Anterior cingulate cortex (tissue), 58 donors: ENCODE data around the gene MTMR4.

Source experiments
- DNase-seq, 58 donors: peaks; one replicate each; lab custom pipeline; 2025; lab: John Stamatoyannopoulos, UW

The MTMR4 gene

GRCh38 chr17:58513965-58514769 is at the start of gene MTMR4:
TSS of gene MTMR4 (minus strand) at chr17:58514638. CDS start at chr17:58514407, 231 bp downstream.
- DNase-seq: peak in 54 of 58 donors; percentile 23 to 88 (median 68)

DNA sequence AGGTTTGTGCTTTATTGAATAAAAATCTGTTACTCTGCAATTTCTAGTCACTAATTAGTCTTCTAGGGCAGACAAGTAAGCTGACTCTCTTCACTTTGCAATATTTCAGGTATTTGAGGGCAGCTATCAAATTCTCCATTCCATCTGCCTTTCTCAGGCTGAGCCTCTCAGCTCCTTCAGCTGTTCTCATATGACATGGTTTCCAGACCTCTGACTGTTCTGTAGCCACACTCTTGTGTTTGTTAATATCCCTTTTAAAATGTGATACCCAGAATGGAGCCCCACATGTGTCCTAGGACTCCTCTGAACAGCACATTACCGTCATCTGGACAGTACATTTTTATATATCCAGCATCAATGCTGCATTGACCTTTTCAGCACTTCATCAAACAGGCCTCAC is 46.1 kb upstream of the MTMR4 start:
- no peak for DNase-seq

DNA sequence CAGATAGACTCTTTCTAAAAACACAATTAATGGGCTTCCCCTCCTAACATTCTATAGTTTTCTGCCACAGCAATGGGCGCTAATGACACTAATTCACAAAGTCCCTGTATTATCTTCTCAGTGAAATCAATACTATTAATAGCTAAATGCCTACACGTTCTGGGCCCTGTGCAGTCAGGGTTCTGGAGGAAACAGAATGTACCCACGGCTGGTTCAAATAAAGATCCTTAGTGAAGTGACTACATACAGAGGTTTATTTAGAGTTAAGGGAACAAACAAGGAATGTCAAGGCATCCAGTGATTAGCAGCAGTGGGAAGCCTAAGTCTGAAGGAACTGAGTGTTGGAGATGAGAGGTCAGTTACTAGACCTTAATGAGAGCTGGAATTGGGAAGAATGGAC is 43.5 kb upstream of the MTMR4 start:
- no peak for DNase-seq

DNA sequence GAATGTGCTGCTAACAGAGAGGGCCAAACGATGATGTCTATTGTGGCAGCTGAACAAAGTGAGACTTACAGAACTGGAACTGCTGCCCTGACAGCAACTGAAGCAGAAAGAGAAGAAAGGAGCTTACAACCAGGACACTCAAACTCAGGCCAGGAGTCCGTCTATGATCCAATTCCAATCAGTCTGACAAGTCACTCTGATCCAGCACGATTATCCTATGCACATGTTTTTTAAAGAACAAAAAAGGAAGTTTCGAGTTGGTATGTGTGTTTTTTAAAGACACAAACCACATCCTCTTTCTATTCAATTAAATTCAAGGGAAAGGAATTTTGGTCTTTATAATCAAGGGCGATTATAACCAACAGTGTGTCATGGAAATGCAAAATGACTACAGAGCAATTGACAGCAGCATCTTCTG is 42.4 kb upstream of the MTMR4 start:
- peak in 15 of 58 donors; percentile 4 to 56 (median 18) for DNase-seq

- peak in 21 of 58 donors; percentile 9 to 77 (median 30) for DNase-seq
These were observed 40.7 kb upstream of the MTMR4 start for GRCh38 chr17:58555109-58555508.

DNA sequence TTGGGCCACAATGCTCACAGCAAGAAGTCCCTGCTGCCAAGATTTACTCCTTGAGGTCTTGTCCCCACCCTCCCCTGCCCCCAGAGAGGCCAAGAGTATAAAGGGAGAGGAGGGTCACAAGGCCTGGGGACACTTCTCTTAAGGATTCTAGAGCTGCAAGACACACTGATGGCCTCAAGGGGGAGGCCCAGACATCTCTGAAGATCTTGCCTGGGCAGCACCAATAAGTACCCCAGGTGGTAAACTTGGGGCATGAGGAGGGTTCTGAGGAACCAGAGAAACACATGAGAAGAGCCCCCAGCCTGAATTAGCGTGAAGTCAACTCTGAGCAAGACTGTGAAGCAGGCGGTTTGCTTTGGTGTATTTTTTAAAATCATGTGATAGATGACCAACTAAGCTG is 26.8 kb upstream of the MTMR4 start:
- peak in 1 of 58 donors; percentile 13 for DNase-seq

DNA sequence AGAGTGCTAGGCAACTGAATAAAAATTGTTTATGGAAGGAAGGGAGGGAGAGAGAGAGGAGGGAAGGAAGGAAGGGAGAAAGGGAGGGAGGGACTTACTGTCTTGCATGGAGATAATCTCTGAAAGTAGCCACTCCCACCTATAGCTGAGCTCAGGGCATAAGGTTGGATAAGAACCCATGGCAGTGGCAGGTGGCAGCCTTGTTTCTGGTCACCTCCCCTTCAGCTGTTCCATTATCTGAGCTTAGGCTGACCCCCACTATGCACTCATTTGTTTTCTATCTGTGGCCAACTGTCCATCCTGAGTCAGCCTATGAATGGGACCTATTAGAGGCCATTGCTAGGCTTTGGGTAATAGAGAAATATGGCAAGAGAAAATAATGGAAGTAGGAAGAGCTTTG is 25.3 kb upstream of the MTMR4 start:
- no peak for DNase-seq

DNA sequence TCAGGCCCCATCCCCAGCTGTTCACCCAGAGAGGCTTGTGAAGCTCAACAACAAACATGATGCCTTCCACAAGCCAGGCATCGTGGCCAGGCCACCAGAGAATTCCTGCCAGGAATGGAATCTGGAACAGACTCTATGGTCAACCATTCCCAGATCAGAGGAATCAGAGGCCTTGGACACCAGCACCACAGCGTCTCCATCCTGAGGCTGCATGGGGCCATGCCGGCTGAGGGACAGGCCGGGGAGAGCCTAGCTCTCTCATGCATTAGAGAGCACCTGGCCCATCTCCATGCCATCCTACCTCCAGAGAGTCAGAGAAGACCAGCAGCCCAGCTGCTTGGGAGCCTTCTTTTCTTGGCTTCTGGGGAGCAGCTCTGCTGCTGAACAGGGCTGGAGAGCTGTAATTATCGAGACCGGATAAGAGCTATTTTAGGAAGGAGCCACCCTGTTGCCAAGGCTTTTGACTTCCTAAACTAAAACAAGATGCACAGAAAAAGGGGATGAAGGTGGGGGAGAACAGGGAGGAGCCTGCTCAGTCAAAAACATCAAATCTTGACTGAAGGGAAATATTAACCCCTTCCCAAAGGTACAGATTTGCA is 24.5 kb upstream of the MTMR4 start:
- no peak for DNase-seq

DNA sequence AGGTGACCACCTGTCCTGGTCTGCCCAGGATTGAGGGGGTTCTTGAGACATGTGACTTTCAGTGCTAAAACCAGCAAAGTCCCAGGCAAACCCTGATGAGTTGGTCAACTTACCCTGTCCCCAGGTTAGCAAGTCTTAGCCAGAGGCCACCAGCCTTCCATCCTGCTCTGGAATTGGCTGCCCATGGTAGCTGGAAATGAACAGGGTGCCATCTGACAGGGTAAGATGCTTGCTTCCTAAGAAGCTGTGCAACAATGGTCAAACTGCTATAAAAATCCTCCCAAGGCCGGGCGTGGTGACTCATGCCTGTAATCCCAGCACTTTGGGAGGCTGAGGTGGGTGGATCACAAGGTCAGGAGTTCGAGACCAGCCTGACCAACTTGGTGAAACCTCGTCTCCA is 22.8 kb upstream of the MTMR4 start:
- DNase-seq: no peak

GRCh38 chr17:58536542-58536941 is 22.1 kb upstream of the MTMR4 start:
- no peak for DNase-seq

GRCh38 chr17:58535431-58535830 is 21.0 kb upstream of the MTMR4 start:
- DNase-seq: no peak

GRCh38 chr17:58534901-58535421 is 20.5 kb upstream of the MTMR4 start:
- DNase-seq: no peak

DNA sequence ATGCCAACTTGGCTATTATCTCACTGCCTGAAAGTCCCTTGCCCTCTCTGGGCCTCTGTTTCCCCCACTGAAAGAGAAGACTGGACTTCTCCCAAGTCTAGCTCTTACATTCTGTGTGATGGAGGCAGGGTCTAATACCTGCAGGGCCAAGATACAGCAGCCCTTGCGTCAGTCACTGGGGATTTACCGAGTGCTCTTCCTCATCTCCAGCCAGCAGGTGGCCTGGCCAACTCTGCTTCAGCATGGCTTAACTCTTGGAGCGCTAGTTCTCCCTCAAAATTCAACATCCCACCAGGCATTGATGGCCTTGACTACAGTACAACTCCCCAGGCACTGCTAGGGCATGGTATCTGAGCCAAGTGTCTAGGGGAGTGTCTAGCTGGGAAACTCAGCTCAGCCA is 19.9 kb upstream of the MTMR4 start:
- DNase-seq: no peak

DNA sequence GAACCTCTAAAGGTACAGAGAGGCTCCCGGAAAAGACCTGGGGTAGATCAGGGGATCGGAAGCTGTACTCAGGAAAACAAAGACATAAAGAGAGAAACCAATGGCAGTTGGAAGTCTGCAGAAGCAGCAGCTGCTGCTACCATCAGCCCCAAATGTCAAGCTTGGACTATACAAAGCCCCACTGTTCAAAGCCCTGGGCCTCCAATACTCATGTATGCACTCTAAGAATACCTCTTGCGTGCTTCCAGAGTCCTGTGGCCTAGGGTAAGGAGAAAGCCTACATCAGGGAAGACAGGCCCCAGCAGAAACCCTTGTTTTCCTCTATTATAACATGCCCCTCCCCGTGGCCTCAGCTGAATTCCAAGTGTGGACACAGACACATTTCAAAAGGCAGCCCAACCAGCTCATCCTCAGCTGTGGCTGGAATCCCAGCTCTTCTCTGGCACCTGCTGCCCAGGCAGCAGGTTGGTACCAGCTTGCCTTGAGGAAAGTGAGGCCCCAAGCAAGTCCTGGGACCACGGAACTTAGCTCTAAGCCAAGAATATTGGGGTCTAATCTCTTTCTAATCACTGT is 19.3 kb upstream of the MTMR4 start:
- peak in 17 of 58 donors; percentile 19 to 64 (median 34) for DNase-seq

- peak in 3 of 58 donors; percentile 14 to 50 (median 39) for DNase-seq
These were observed 18.1 kb upstream of the MTMR4 start for GRCh38 chr17:58532555-58532951.

- peak in 51 of 58 donors; percentile 26 to 84 (median 65) for DNase-seq
These were observed 17.5 kb upstream of the MTMR4 start for GRCh38 chr17:58531661-58532554.

GRCh38 chr17:58531122-58531521 is 16.7 kb upstream of the MTMR4 start:
- peak in 17 of 58 donors; percentile 21 to 65 (median 47) for DNase-seq

DNA sequence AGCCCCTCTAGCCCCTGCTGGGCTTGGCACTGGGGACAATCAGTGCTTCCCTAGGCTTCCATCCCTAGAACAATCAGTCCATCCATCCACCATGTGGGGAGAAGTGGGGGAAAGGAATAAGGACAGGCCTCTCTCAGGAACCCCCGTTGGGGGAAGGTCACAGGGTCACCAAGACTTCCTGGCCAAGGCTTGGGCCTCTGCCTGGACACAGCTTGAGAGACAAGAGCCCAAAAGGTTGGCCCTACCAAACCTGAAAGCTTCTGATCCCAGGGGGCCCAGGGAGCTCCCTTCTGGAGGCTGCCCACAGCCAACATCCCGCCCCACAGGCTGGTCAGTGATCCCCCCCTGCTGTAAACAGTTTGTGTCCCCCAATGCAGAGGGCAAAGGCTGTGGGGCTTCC is 16.2 kb upstream of the MTMR4 start:
- DNase-seq: peak in 11 of 58 donors; percentile 18 to 65 (median 39)

DNA sequence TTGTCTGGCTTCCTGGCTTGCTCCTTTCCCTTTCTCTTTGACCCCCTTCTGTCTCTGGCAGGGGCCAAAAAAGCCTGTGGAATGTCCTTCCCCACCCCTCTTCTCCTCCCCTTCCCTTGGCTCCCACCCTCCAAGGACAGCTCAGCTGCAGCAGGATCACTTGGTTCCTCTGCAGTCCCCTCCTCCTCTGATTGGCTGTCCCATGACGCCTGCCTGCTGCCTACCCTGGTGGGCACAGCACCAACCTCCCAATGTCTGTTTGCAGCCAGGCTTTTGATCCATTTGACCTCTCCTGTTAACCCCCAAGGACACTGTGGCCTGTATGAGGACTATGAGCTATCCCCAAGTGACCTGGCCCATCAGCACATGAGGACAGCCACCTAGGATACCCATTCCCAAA is 14.8 kb upstream of the MTMR4 start:
- DNase-seq: peak in 47 of 58 donors; percentile 17 to 85 (median 60)

- DNase-seq: no peak
These were observed 14.0 kb upstream of the MTMR4 start for GRCh38 chr17:58528443-58528842.
